Natural killer cell (primary cell): ENCODE data around the gene RERGL. TPM values are rescaled to one million over a fixed set of nuclear protein-coding genes. Genes with fewer than 3 reads are reported as not detected.

Experiments
- ATAC-seq, 3 donors: fragments of 150-1000 bp in 2 of 3; fragments of 200-7000 bp in 1 of 3; cut with Tn5 transposase; 1 replicate in 1 of 3; 2 replicates in 2 of 3; pipeline ENCODE4 v1.10.0; 2021; ENCODE audit warnings: mild to moderate bottlenecking in 2 of 3, moderate library complexity in 2 of 3
- DNase-seq, 2 donors: peaks; one replicate each; pipeline versions ENCODE4 v3.0.0 to v3.0.0-alpha.2; 2013 to 2021; ENCODE audit warnings: mixed read lengths in 1 of 2
- H3K27ac ChIP-seq: one replicate; pipeline ENCODE4 v1.5.1; 2013; ENCODE audit warnings: mild to moderate bottlenecking, low read length
- H3K27me3 ChIP-seq: one replicate; pipeline ENCODE4 v1.6.1; 2013; ENCODE audit warnings: low read length; ENCODE audit not compliant: control insufficient read depth, insufficient read depth
- H3K36me3 ChIP-seq: one replicate; pipeline ENCODE4 v1.6.1; 2013; ENCODE audit warnings: low read length; ENCODE audit not compliant: control insufficient read depth, insufficient read depth
- H3K4me1 ChIP-seq: one replicate; pipeline ENCODE4 v1.6.1; 2013; ENCODE audit warnings: low read length; ENCODE audit not compliant: control insufficient read depth, insufficient read depth
- H3K4me3 ChIP-seq: one replicate; pipeline ENCODE4 v1.5.1; 2013; ENCODE audit warnings: low read length
- H3K9me3 ChIP-seq: one replicate; pipeline ENCODE4 v1.6.1; 2013; ENCODE audit warnings: low read length; ENCODE audit not compliant: control insufficient read depth, insufficient read depth
- H3K27ac Mint-ChIP-seq, 2 donors: one replicate each; pipeline ENCODE4 v1.8.0; 2022; ENCODE audit warnings: mild to moderate bottlenecking in 2 of 2, mixed read lengths in 2 of 2, moderate library complexity in 1 of 2
- H3K27me3 Mint-ChIP-seq, 2 donors: one replicate each; pipeline ENCODE4 v1.8.0; 2022; ENCODE audit warnings: low read depth in 2 of 2, mixed read lengths in 2 of 2
- H3K36me3 Mint-ChIP-seq: one replicate; pipeline ENCODE4 v1.8.0; 2022; ENCODE audit warnings: mixed read lengths
- H3K4me1 Mint-ChIP-seq, 2 donors: one replicate each; pipeline ENCODE4 v1.8.0; 2022; ENCODE audit warnings: mixed read lengths in 2 of 2
- H3K4me3 Mint-ChIP-seq: one replicate; pipeline ENCODE4 v1.8.0; 2022; ENCODE audit warnings: mild to moderate bottlenecking, moderate library complexity, mixed read lengths
- H3K9me3 Mint-ChIP-seq, 2 donors: one replicate each; pipeline ENCODE4 v1.8.0; 2022; ENCODE audit warnings: mixed read lengths in 2 of 2
- CTCF ChIP-seq: fragments of 200-600 bp; IDR thresholded peaks from one replicate; pipeline ENCODE4 v1.8.0; 2022; ENCODE audit warnings: antibody characterized with exemption
- WGBS: methylation state at CpG from one replicate; pipeline ENCODE4 v1.1.7; 2013; ENCODE audit warnings: missing lambda C conversion rate; ENCODE audit not compliant: insufficient coverage; 5-methylcytosine and 5-hydroxymethylcytosine counted together
- intact Hi-C: fragments of 100-400 bp; cut with micrococcal nuclease; formaldehyde crosslinking; loops from one replicate; pipeline ENCODE4 v1.14.2; 2022
- total RNA-seq, 4 donors: library from RNA; stranded (reverse); fragments of 120-200 nt in 1 of 4; gene quantifications; one replicate each; pipeline versions ENCODE4 v1.2.3 to v1.2.4, GENCODE V29; 2013 to 2022

The RERGL gene
- total RNA-seq, 3 donors from 2014 or later (not counting 1 experiment from before 2014, with no cell fraction given): not detected

- Histone ChIP-seq H3K36me3 (no peaks in the 10 kb centered on the region), H3K4me1 (no peaks in the 10 kb centered on the region), H3K27ac (no peak overlapping the region), H3K4me3 (no peak overlapping the region), H3K27me3 (no peaks in the 10 kb centered on the region), H3K9me3 (no peaks in the 10 kb centered on the region)
- no peaks in the 10 kb centered on the region for H3K36me3 Mint-ChIP-seq
- whole genome bisulfite sequencing: 90% methylated on average over 2 of the region's 2 CpGs
- H3K27me3 Mint-ChIP-seq: no peaks in the 10 kb centered on the region
- DNase-seq (no peak), ATAC-seq (no peak)
- no peak overlapping the region for H3K27ac Mint-ChIP-seq
- no peak for TF ChIP-seq CTCF
- no peak overlapping the region for H3K4me3 Mint-ChIP-seq
- intact Hi-C loops: no loop called here
- H3K9me3 Mint-ChIP-seq: peaks cover 15 to 16% of the 10 kb centered on the region in 2 donors
- H3K4me1 Mint-ChIP-seq: no peaks in the 10 kb centered on the region
These were observed 13.6 kb upstream of the RERGL start for GRCh38 chr12:18103624-18104023.

- no peak overlapping the region for H3K4me3 Mint-ChIP-seq
- DNase-seq (no peak), ATAC-seq (no peak)
- Histone ChIP-seq H3K9me3 (no peaks in the 10 kb centered on the region), H3K36me3 (no peaks in the 10 kb centered on the region), H3K4me3 (no peak overlapping the region), H3K4me1 (no peaks in the 10 kb centered on the region), H3K27me3 (no peaks in the 10 kb centered on the region), H3K27ac (no peak overlapping the region)
- 0% methylated on average over 2 of the region's 2 CpGs for WGBS
- H3K27me3 Mint-ChIP-seq: no peaks in the 10 kb centered on the region
- peaks cover 11% of the 10 kb centered on the region in 2 donors for H3K9me3 Mint-ChIP-seq
- no peaks in the 10 kb centered on the region for H3K4me1 Mint-ChIP-seq
- no peaks in the 10 kb centered on the region for H3K36me3 Mint-ChIP-seq
- no peak for TF ChIP-seq CTCF
- intact Hi-C loops: no loop called here
- no peak overlapping the region for H3K27ac Mint-ChIP-seq
These were observed 11.1 kb upstream of the RERGL start for GRCh38 chr12:18101043-18101442.

- Mint-ChIP-seq H3K4me3 (no peak overlapping the region), H3K27ac (no peak overlapping the region), H3K9me3 (peaks cover 11% of the 10 kb centered on the region in 2 donors), H3K4me1 (no peaks in the 10 kb centered on the region), H3K36me3 (no peaks in the 10 kb centered on the region), H3K27me3 (no peaks in the 10 kb centered on the region)
- intact Hi-C loops: no loop called here
- H3K27me3 ChIP-seq: no peaks in the 10 kb centered on the region
- no peaks in the 10 kb centered on the region for H3K9me3 ChIP-seq
- no peak for TF ChIP-seq CTCF
- no peaks in the 10 kb centered on the region for H3K36me3 ChIP-seq
- no peak overlapping the region for H3K27ac ChIP-seq
- H3K4me1 ChIP-seq: no peaks in the 10 kb centered on the region
- ATAC-seq (no peak), DNase-seq (no peak)
- WGBS: no CpG with 5 or more reads among the region's 3 CpGs
- H3K4me3 ChIP-seq: no peak overlapping the region
These were observed 5.9 kb downstream of the RERGL start for GRCh38 chr12:18084080-18084479.

- 67% methylated on average over 7 of the region's 7 CpGs for WGBS
- no peaks in the 10 kb centered on the region for H3K9me3 ChIP-seq
- H3K4me1 Mint-ChIP-seq: no peaks in the 10 kb centered on the region
These were observed 10.3 kb downstream of the RERGL start for GRCh38 chr12:18079541-18080246.

More at GRCh38 chr12:18079541-18080246, 10.3 kb downstream of the RERGL start:
- Mint-ChIP-seq H3K27me3 (no peaks in the 10 kb centered on the region), H3K9me3 (peaks cover 4 to 6% of the 10 kb centered on the region in 2 donors), H3K4me3 (no peak overlapping the region), H3K36me3 (no peaks in the 10 kb centered on the region), H3K27ac (no peak overlapping the region)
- no peaks in the 10 kb centered on the region for H3K27me3 ChIP-seq
- H3K36me3 ChIP-seq: no peaks in the 10 kb centered on the region
- no peak for ATAC-seq
- no peak for DNase-seq
- TF ChIP-seq CTCF: no peak
- H3K4me3 ChIP-seq: no peak overlapping the region
- no peaks in the 10 kb centered on the region for H3K4me1 ChIP-seq
- H3K27ac ChIP-seq: no peak overlapping the region
- intact Hi-C loops: no loop called here
